ENCODE results near the gene GLUL.

GRCh38 chr1:182405578-182405977 is 14.0 kb upstream of the GLUL start:
- TF ChIP-seq CTCF (IDR thresholded peaks at IDR 0.05; ENCODE audit: low read length) (no peak), EZH2 (IDR thresholded peaks at IDR 0.05; ENCODE audit: borderline replicate concordance, low read length) (no peak)

Measured in OCI-LY1 (cell line).